ENCODE results near the gene CHGA.

GRCh38 chr14:92961567-92961855, 38.6 kb downstream of the CHGA start:
- TF ChIP-seq CTCF (IDR thresholded peaks at IDR 0.05) = no peak
- TF ChIP-seq POLR2A (IDR thresholded peaks at IDR 0.05; ENCODE audit: low read length) = no peak
- no peak for TF ChIP-seq MAZ (IDR thresholded peaks at IDR 0.05; ENCODE audit: borderline replicate concordance, low read depth, low read length)
- TF ChIP-seq HMGXB4 (CRISPR knock-in tag; IDR thresholded peaks at IDR 0.05; ENCODE audit: borderline replicate concordance) = no peak
- TF ChIP-seq BCL3 (IDR thresholded peaks at IDR 0.05) = no peak
- no peak for TF ChIP-seq MAX (IDR thresholded peaks at IDR 0.05)
- no peak for TF ChIP-seq EHMT2 (IDR thresholded peaks at IDR 0.05; ENCODE audit: low read depth)
- no peak for TF ChIP-seq BHLHE40 (IDR thresholded peaks at IDR 0.05; ENCODE audit: low read depth, low read length)
- no peak for TF ChIP-seq CEBPB (IDR thresholded peaks at IDR 0.05)
- TF ChIP-seq RFX5 (IDR thresholded peaks at IDR 0.05) = no peak
- TF ChIP-seq CHD2 (IDR thresholded peaks at IDR 0.05; ENCODE audit: low read length, partially characterized antibody) = no peak
